ENCODE results near the gene RPTOR. TPM values are rescaled to one million over a fixed set of nuclear protein-coding genes. Genes with fewer than 3 reads are reported as not detected.

RPTOR gene
- total RNA-seq, 6 experiments from 2014 or later = 34.4 to 39.2 (median 35.5) TPM

DNA sequence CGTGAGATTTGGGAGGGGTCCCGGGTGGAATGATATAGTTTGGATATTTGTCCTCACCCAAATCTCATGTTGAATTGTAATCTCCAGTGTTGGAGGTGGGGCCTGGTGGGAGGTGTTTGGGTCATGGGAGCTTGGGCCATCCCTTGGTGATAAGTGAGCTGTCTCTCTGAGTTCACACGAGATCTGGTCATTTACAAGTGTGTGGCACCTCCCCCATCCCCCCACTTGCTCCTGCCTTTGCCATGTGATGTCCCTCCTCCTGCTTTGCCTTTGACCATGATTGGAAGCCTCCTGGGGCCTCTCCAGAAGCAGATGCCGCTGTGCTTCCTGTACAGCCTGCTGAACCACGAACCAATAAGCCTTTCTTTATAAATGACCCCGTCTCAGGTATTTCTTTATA, 469.0 kb downstream of the RPTOR start:
- H3K27me3 Mint-ChIP-seq (ENCODE audit: insufficient read depth) = no peaks in the 10 kb centered on the region
- H3K4me3 Mint-ChIP-seq = no peak overlapping the region
- H3K9me3 Mint-ChIP-seq = peaks cover 32% of the 10 kb centered on the region
- no peak overlapping the region for H3K27ac Mint-ChIP-seq
- no peak for DNase-seq
- H3K4me1 Mint-ChIP-seq (ENCODE audit: low read depth) = peaks cover 20% of the 10 kb centered on the region
- H3K36me3 Mint-ChIP-seq (ENCODE audit: low read depth) = peaks cover 29% of the 10 kb centered on the region
- TF ChIP-seq, protein P1, sequence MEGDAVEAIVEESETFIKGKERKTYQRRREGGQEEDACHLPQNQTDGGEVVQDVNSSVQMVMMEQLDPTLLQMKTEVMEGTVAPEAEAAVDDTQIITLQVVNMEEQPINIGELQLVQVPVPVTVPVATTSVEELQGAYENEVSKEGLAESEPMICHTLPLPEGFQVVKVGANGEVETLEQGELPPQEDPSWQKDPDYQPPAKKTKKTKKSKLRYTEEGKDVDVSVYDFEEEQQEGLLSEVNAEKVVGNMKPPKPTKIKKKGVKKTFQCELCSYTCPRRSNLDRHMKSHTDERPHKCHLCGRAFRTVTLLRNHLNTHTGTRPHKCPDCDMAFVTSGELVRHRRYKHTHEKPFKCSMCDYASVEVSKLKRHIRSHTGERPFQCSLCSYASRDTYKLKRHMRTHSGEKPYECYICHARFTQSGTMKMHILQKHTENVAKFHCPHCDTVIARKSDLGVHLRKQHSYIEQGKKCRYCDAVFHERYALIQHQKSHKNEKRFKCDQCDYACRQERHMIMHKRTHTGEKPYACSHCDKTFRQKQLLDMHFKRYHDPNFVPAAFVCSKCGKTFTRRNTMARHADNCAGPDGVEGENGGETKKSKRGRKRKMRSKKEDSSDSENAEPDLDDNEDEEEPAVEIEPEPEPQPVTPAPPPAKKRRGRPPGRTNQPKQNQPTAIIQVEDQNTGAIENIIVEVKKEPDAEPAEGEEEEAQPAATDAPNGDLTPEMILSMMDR (IDR thresholded peaks at IDR 0.05) = no peak

DNA sequence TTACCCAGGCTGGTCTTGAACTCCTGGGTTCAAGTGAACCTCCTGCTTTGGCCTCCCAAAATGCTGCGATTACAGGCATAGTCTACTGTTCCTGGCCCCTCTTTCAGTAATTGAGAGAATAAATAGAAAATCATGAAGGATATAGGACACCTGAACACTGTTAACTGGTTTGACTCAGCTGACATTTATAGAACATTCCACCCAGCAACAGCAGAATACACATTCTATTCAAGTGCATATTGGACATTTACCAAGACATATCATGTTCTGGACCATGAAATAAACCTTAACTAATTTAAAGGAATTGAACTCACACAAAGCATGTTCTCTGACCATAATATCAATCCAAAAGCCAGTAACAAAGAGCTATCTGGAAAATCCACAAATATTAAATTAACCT, 470.5 kb downstream of the RPTOR start:
- no peak overlapping the region for H3K27ac Mint-ChIP-seq
- peaks cover 29% of the 10 kb centered on the region for H3K36me3 Mint-ChIP-seq (ENCODE audit: low read depth)
- peaks cover 32% of the 10 kb centered on the region for H3K9me3 Mint-ChIP-seq
- no peak for DNase-seq
- H3K4me3 Mint-ChIP-seq = no peak overlapping the region
- no peaks in the 10 kb centered on the region for H3K27me3 Mint-ChIP-seq (ENCODE audit: insufficient read depth)
- peaks cover 28% of the 10 kb centered on the region for H3K4me1 Mint-ChIP-seq (ENCODE audit: low read depth)
- TF ChIP-seq, protein P1 (IDR thresholded peaks at IDR 0.05) = no peak

Other genes with a start within 250 kb of the RPTOR start
- gene ENDOV, start 129.7 kb upstream of the RPTOR start, total RNA-seq (2021; fragmentation: NEBNext Ultra II Directional; extraction: Animal tissue kit (Norgen Biotek cat#: 25700)) = 10 to 100 TPM; 11.7 to 17.3 (median 13.7) TPM
- 1 to 10 TPM in 4 of 6 experiments, under 1 TPM in 2; 0.26 to 2.9 (median 2.6) TPM for gene NPTX1, start 68.2 kb upstream of the RPTOR start, total RNA-seq (2021; fragmentation: NEBNext Ultra II Directional; extraction: Animal tissue kit (Norgen Biotek cat#: 25700))

Data from HFFc6 (cell line).